SH-SY5Y (cell line): ENCODE data around the gene KIF1B.

Source experiments
- GATA2 ChIP-seq: IDR thresholded peaks from 2 replicates; pipeline ENCODE4 v1.6.1; 2011; ENCODE audit warnings: mild to moderate bottlenecking, low read depth, low read length
- GATA3 ChIP-seq: IDR thresholded peaks from 2 replicates; pipeline ENCODE4 v1.6.1; 2011; ENCODE audit warnings: low read depth, mild to moderate bottlenecking, low read length, moderate library complexity

DNA sequence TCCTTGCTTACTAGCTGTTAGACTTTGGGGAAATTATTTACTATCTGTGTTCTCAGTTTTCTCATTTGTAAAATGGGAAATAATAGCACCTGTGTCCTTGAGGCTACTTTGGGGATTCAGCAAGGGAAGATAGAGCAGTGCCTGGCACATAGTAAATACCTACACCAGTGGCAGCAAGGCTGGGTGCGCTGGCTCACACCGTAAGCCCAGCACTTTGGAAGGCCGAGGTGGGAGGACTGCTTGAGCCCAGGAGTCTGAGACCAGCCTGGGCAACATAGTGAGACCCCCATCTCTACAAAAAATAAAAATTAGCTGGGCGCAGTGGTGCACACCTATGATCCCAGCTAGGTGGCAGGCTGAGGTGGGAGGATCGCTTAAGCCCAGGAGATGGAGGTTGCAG, 211.3 kb downstream of the KIF1B start:
- TF ChIP-seq GATA2 (no peak), GATA3 (no peak)
